Stimulated activated CD8-positive, alpha-beta memory T cell treated with anti-CD3 and anti-CD28 coated beads, Interleukin-4, amount 100 ng/mL, for 48 hours (primary cell): ENCODE results near the gene DLK2.
"Not testable (repeated sequence)": the region's sequence is repeated elsewhere in the genome, so short reads cannot be mapped to it uniquely, and the experiment has no call there.

Experiments
- DNase-seq: peaks from one replicate; pipeline ENCODE4 v3.0.0-alpha.2; 2020

The DLK2 gene

DNA sequence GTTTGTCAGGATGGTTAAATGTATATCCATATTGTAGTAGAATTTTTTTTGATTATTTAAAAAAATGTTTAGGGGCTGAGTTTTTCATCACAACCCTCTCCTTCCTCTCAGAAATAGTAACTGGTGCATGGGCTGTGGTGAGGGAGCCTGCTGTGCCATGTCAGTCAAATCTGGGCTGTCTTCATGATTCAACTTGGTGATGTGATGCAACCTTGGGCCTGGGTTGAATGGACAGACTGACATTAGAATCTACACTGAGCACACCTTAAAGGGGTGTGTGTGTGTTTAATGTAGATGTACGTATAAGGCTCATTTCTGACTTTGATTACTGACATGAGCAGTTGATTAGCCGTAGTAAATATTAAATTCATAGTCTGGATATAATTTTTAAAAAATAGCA lies 25.7 kb upstream of the DLK2 start:
- no peak for DNase-seq

GRCh38 chr6:43478008-43478372 lies 22.6 kb upstream of the DLK2 start:
- DNase-seq, result no peak

DNA sequence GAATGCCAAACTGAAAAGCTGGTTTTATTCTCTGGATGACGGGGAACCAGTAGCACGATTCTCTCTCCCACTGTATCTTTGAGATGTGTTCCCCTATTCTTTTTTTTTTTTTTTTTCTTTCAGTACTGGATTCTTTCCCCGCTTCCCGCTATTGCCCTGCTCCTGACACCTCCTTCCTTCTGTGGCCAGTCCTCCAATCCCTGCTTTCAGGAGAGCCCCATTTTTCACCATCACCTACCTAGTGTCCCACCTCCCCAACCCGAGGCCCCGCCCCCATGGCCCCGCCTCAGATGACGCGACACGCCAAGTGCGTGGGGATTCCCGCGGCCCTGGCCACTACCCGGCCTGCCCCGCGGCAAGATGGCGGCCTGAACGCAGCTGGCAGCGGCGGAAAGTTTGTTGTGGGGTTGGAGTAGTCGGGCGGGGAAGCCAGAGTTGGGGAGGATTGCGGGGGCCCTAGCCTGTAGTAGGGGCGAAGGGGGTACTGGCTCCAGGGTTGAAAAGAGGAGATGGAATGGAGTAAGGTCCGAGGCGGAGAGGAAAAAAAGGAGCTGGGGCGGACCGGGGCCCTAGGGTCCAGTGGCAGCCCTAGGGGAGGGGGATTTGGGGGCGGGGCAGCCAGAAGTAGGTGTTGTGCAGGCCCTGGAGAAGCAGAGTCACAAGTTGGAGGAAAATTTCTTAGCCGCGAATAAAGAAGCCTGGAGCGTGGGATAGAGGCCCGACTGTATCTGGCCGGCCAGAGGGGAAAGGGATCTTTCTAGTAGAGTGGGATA lies 22.1 kb upstream of the DLK2 start, which contains the start of gene TJAP1:
Gene TJAP1 (plus strand): TSS at position 336 of the 773 bp plus-strand sequence. CDS start 21,432 bp downstream, outside the sequence.
- DNase-seq, result peak; percentile 100

GRCh38 chr6:43476746-43477145 lies 21.4 kb upstream of the DLK2 start:
- no peak for DNase-seq

GRCh38 chr6:43475516-43475915 lies 20.2 kb upstream of the DLK2 start:
- DNase-seq, result no peak

DNA sequence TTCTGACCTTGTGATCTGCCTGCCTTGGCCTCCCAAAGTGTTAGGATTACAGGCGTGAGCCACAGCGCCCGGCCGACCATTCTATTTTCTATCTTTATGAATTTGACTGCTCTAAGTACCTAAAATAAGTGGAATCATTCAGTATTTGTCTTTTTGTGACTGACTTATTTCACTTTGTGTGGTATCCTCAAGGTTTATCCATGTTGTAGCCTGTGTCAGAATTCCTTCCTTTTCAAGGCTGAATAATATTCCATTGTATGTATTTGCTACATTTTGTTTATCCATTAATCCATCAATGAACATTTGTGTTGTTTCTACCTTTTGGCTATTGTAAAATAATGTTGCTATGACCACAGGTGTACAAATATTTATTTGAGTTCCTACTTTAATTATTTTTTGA lies 17.2 kb upstream of the DLK2 start:
- no peak for DNase-seq

DNA sequence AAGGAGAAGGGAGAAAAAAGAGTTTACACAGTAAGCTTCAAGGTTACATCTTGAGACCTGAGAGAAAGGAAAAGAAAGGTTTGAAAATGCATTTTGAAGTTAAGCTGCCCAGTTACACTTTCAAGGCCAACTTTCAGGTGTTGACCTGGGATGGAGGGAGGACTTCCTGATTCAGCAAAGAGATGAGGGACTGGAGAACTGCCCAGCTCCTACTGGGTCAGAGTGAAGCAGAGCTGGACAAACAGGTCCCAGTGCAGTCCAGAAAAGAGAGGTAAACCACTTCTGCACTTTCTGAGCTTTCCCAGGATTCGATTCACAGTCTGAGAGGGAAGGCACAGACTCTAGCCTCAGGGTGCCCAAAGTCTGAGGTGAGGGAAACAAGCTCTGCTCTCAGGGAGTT lies 16.1 kb upstream of the DLK2 start:
- DNase-seq, result no peak

DNA sequence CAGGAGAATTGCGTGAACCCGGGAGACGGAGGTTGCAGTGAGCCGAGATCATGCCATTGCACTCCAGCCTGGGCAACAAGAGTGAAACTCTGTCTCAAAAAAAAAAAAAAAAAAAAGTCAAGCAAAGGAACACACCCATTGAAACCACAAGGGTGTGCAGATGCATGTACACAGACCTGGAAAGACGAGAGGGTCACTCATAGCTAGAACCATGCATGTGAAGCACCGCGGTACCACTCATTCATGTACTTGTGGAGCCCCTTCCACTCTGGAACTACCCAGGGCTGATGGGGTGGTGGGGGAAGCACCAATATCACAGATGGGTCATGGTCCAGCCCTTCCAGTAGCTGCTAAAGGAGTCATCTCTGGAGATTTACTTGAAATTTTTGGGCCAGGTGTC lies 14.6 kb upstream of the DLK2 start:
- no peak for DNase-seq

DNA sequence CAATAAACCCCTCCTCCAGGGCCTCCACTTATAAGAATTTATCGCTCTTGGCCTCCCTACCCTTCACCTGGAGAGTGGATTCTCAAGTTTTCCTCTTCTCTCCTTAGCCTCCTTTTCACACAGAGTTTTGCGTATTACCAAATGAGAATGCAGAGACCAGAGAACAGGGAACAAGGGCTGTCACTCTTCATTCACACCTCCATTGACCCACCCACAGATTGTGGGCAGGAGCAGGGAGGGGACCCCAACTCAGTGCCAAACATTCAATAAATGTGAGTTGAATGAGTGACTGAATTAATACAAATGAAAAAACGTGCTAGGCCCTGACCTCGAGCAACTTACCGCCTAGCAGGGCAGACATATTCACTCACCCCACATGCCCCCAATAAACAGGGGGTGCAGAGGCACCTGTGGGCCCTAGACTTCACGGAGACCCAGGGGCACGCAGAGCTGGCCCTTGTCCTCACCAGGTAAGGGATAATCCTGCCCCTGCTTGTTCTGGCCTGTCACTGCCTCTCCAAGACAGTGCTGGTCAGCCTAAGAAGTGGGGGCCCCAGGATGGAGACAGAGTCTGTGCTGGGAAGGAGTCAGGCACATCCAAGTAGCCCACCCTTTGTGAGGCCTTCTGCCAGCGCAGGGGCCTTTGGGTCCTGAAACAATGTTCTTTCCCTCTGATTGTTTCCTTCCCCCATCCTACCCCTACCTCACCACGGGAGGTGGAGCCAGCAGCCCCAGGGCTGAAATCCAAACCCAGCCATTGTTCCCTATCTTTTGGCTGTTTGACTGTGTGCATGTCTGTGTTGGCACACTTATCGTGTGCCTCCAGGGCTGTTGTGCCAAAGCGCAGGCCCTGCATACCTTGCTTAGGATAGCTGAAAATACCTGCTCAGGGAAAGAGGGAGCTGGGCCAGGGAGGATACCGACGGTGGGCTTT lies 13.7 kb upstream of the DLK2 start:
- DNase-seq, result no peak

GRCh38 chr6:43468240-43468639 lies 12.9 kb upstream of the DLK2 start:
- DNase-seq, result no peak

DNA sequence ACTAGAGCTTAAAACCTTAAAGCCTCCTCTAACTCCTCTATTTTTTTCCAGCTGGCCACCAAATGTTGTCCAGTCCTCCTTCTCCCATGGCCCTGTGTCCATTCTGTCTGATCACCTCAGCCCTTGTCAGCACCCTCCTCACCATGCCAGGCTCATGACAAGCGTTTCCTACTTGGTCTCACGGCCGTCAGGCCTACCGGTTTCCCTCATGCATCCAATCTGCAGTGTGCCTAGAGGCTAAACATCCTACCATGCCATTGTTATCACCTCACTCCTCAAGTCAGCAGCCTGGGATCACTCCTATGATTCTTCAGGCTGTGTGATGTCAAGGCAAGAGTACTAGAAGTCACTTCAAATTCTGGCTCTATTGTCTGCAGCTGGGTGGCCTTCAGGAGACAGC lies 12.4 kb upstream of the DLK2 start:
- no peak for DNase-seq

GRCh38 chr6:43467265-43467664 lies 11.9 kb upstream of the DLK2 start:
- not testable (repeated sequence) for DNase-seq

DNA sequence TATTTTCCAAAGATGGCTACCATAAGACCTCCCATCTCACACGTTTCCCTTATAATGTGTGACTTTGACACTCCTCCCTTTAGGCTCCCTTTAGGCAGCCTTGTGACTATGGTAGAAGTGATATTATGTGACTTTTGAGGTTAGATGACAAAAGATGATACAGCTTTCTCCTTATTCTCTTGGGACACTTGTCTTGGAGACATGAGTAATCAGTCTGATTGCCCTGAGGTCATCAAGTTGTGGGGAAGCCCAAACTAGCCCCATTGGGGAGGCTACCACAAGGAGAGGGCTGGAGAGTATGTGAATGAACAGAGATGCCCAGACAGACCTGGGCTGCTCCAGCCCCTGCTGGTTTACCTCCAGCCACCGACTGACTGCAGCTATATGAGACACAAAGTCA lies 10.6 kb upstream of the DLK2 start:
- DNase-seq, result no peak

- no peak for DNase-seq
These were observed 9.0 kb upstream of the DLK2 start for GRCh38 chr6:43464337-43464736.

- DNase-seq, result no peak
These were observed 6.6 kb upstream of the DLK2 start for GRCh38 chr6:43461936-43462335.

DNA sequence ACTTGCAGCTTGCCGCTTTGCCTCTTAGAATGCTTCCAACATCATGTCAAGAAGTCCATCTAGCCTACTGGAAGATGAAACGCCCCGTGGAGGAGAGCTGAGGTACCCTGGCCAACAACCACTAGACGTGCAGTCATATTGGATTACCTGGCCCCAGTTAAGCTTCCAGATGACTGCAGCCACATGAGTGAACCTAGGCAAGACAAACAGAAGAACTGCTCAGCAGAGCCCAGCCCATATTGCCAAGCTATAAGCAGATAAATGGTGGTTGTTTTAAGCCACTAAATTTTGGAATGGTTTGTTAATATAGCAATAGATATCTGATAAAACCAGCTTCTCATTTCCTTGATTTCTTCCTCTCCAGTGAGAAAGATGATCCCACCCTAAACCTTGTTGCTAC lies 4.7 kb upstream of the DLK2 start:
- DNase-seq, result no peak

- no peak for DNase-seq
These were observed 4.2 kb upstream of the DLK2 start for GRCh38 chr6:43459535-43459934.

DNA sequence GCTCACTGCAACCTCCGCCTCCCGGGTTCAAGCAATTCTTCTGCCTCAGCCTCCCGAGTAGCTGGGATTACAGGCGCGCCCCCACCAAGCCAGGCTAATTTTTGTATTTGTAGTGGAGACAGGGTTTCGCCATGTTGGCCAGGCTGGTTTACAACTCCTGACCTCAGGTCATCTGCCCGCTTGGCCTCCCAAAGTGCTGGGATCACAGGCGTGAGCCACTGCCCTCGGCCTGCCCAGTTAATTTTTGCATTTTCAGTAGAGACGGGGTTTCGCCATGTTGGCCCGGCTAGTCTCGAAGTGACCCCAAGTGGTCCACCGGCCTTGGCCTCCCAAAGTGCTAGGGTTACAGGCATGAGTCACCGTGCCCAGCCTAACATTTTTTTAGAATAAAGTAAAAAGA lies 2.8 kb upstream of the DLK2 start:
- DNase-seq, result not testable (repeated sequence)

DNA sequence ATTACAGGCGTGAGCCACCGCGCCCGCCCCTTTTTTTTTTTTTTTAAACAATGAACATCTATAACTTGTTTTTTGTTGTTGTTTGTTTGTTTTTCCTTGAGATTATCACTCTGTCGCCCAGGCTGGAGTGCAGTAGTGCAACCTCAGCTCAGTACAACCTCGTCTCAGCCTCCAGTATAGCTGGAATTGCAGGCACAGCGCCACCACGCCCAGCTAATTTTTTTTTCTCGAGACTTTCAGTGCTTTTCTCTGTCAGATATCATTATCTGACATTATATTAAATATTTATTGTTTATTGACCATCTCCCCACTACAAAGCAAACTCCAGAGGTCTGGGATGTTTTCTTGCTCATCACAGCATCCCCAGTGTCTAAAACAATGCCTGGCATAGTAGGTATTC lies 2.3 kb upstream of the DLK2 start:
- DNase-seq, result no peak

GRCh38 chr6:43454696-43455530 lies 435 bp downstream of the DLK2 start:
- DNase-seq, result peak; percentile 45

DNA sequence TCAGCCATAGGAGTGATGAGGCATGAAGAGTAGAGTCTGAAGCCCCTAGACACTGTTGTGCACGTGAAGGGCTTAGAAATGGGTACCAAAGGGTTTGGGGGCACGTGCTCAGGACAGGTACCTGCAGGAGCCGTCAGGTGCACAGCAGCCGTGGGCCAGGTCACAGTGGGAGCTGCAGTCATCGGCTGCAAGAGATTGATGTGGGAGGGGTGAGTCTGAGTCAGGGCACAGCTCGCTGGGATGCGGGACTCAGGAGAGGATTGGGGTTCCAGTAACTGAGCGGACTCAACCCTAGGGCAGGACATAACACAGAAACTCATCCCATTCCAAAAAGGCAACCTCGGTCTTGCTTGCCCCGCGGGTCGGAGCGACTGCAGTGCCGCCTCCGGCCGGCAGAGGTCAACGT lies 1.1 kb downstream of the DLK2 start:
- peak; percentile 85 for DNase-seq

DNA sequence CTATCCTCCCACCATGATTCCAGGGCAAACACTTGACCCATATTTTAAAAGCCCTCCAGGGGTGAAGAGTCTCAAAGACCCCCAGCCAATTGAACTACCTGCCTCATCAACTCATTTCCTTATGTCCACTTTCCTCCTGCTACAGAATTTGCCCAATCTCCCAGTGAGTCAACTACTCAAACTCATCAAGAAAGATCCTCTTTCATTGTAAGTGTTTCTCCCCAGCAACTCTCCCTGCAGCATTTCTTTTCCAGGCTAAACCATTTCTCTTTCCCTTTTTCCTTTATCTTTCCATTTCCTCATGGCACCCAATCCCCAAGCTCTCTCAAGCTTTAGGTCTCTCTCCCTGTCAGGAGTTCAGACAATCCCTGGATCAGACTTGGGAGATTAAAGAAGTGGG lies 1.5 kb downstream of the DLK2 start:
- DNase-seq, result no peak

DNA sequence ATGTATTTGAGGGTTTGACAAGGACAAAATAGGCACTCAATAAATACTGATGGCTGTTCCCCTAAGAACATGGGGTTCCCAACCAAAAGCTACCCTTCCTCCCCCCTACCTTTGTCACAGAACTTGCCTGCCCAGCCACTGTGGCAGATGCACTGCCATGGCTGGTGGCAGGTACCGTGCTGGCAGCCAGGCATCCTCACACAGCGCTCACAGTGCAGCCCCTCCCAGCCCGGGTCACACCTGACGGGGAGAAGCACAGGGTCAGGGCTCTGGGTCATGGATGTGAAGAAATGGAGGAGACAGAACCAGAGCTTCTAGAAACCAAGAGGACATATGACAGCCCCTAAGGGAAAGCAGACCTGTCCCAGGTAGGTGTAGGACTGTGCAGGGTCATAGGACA lies 2.5 kb downstream of the DLK2 start:
- DNase-seq, result no peak
